Measurements from ENCODE around the gene PITHD1. TPM values are rescaled to one million over a fixed set of nuclear protein-coding genes. Genes with fewer than 3 reads are reported as not detected.

PITHD1 gene
- total RNA-seq, 2 experiments from 2014 or later = 65.8 to 65.9 TPM

- H3K4me1 Mint-ChIP-seq (ENCODE audit: low read depth) = peaks cover 9% of the 10 kb centered on the region
- intact Hi-C loops (cut with micrococcal nuclease) = no loop called here
- H3K9me3 Mint-ChIP-seq = no peaks in the 10 kb centered on the region
- H3K4me3 Mint-ChIP-seq = no peak overlapping the region
- ChIA-PET POLR2A (no interaction called here), CTCF (interaction anchor here (1.1 kb wide), 1 partner anchor 11 kb away, joined by 4 read pairs; the partner anchor contains the start of gene HMGCL)
- peaks cover 9% of the 10 kb centered on the region for H3K36me3 Mint-ChIP-seq (ENCODE audit: low read depth)
- no peak for DNase-seq
- no peak for ATAC-seq
- no peaks in the 10 kb centered on the region for H3K27me3 Mint-ChIP-seq
- no peak overlapping the region for H3K27ac Mint-ChIP-seq
- no peak for TF ChIP-seq CTCF (IDR thresholded peaks at IDR 0.05)
These were observed 35.8 kb downstream of the PITHD1 start for GRCh38 chr1:23814016-23814415.

- intact Hi-C loops (cut with micrococcal nuclease) = no loop called here
- Mint-ChIP-seq H3K4me1 (ENCODE audit: low read depth) (no peaks in the 10 kb centered on the region), H3K36me3 (ENCODE audit: low read depth) (peaks cover 14% of the 10 kb centered on the region), H3K4me3 (no peak overlapping the region), H3K9me3 (no peaks in the 10 kb centered on the region), H3K27me3 (no peaks in the 10 kb centered on the region), H3K27ac (no peak overlapping the region)
- no peak for ATAC-seq
- TF ChIP-seq CTCF (IDR thresholded peaks at IDR 0.05) = no peak
- CTCF ChIA-PET = interaction anchor here (0.7 to 1.6 kb wide), 5 partner anchors 9 to 196 kb away, joined by 3 to 5 read pairs (median 4); no protein-coding TSS in a partner anchor
- POLR2A ChIA-PET = interaction anchor here (1.3 kb wide), 1 partner anchor 9 kb away, joined by 7 read pairs; the partner anchor contains the start of gene HMGCL
- DNase-seq = no peak
These were observed 38.1 kb downstream of the PITHD1 start for GRCh38 chr1:23816361-23816760.

GRCh38 chr1:23816906-23817305, 38.7 kb downstream of the PITHD1 start:
- no peaks in the 10 kb centered on the region for H3K27me3 Mint-ChIP-seq
- no peaks in the 10 kb centered on the region for H3K4me1 Mint-ChIP-seq (ENCODE audit: low read depth)
- ChIA-PET POLR2A (interaction anchor here (1.3 kb wide), 1 partner anchor 9 kb away, joined by 7 read pairs; the partner anchor contains the start of gene HMGCL), CTCF (interaction anchor here (1.0 to 1.6 kb wide), 4 partner anchors 10 to 99 kb away, joined by 4 to 5 read pairs (median 5); no protein-coding TSS in a partner anchor)
- H3K4me3 Mint-ChIP-seq = no peak overlapping the region
- H3K27ac Mint-ChIP-seq = no peak overlapping the region
- H3K9me3 Mint-ChIP-seq = no peaks in the 10 kb centered on the region
- H3K36me3 Mint-ChIP-seq (ENCODE audit: low read depth) = peaks cover 14% of the 10 kb centered on the region
- DNase-seq = no peak
- no peak for TF ChIP-seq CTCF (IDR thresholded peaks at IDR 0.05)
- intact Hi-C loops (cut with micrococcal nuclease) = no loop called here
- ATAC-seq = no peak

- Mint-ChIP-seq H3K36me3 (ENCODE audit: low read depth) (peaks cover 11% of the 10 kb centered on the region), H3K27ac (no peak overlapping the region), H3K27me3 (no peaks in the 10 kb centered on the region), H3K9me3 (no peaks in the 10 kb centered on the region), H3K4me1 (ENCODE audit: low read depth) (no peaks in the 10 kb centered on the region), H3K4me3 (no peak overlapping the region)
- intact Hi-C loops (cut with micrococcal nuclease) = no loop called here
- DNase-seq = no peak
- TF ChIP-seq CTCF (IDR thresholded peaks at IDR 0.05) = no peak
- ChIA-PET CTCF (interaction anchor here (1.0 to 1.6 kb wide), 3 partner anchors 8 to 11 kb away, joined by 5 read pairs; no protein-coding TSS in a partner anchor), POLR2A (interaction anchor here (1.1 to 1.4 kb wide), 4 partner anchors 8 to 96 kb away, joined by 3 to 7 read pairs (median 4); partner anchors contain the start of genes CNR2 and HMGCL)
- no peak for ATAC-seq
These were observed 39.4 kb downstream of the PITHD1 start for GRCh38 chr1:23817633-23818032.

GRCh38 chr1:23823767-23824166, 45.5 kb downstream of the PITHD1 start:
- Mint-ChIP-seq H3K4me3 (peak overlapping the region; percentile 97), H3K9me3 (no peaks in the 10 kb centered on the region), H3K27ac (peak overlapping the region; percentile 96), H3K27me3 (no peaks in the 10 kb centered on the region), H3K4me1 (ENCODE audit: low read depth) (peaks cover 19% of the 10 kb centered on the region), H3K36me3 (ENCODE audit: low read depth) (peaks cover 13% of the 10 kb centered on the region)
- POLR2A ChIA-PET = interaction anchor here (1.1 to 2.8 kb wide), 8 partner anchors 8 to 135 kb away, joined by 3 to 13 read pairs (median 6); partner anchors contain the start of genes GALE and PITHD1
- DNase-seq = no peak
- ATAC-seq = no peak
- CTCF ChIA-PET = interaction anchor here (1.7 to 5.5 kb wide), 4 partner anchors 13 to 93 kb away, joined by 3 to 73 read pairs (median 6); no protein-coding TSS in a partner anchor
- intact Hi-C loops (cut with micrococcal nuclease) = no loop called here
- TF ChIP-seq CTCF (IDR thresholded peaks at IDR 0.05) = no peak
